Stimulated activated CD8-positive, alpha-beta memory T cell treated with anti-CD3 and anti-CD28 coated beads, Interleukin-15, amount 100 ng/mL, for 24 hours (primary cell): ENCODE results near the gene ITGA8.
"Not testable (repeated sequence)": the region's sequence is repeated elsewhere in the genome, so short reads cannot be mapped to it uniquely, and the experiment has no call there.

ENCODE experiments used
- DNase-seq: peaks from one replicate; pipeline ENCODE4 v3.0.0-alpha.2; 2020; ENCODE audit warnings: low read depth

ITGA8 gene

GRCh38 chr10:15494850-15495506 is 224.7 kb downstream of the ITGA8 start:
- no peak for DNase-seq

- no peak for DNase-seq
Measured at GRCh38 chr10:15491856-15492642, 227.7 kb downstream of the ITGA8 start.

GRCh38 chr10:15489431-15489830 is 230.3 kb downstream of the ITGA8 start:
- no peak for DNase-seq

GRCh38 chr10:15487376-15487775 is 232.3 kb downstream of the ITGA8 start:
- DNase-seq: no peak

GRCh38 chr10:15486404-15486803 is 233.3 kb downstream of the ITGA8 start:
- DNase-seq: no peak

GRCh38 chr10:15485684-15486316 is 233.9 kb downstream of the ITGA8 start:
- no peak for DNase-seq

- no peak for DNase-seq
Measured at GRCh38 chr10:15485027-15485426, 234.7 kb downstream of the ITGA8 start.

- DNase-seq: no peak
Measured at GRCh38 chr10:15484128-15484527, 235.6 kb downstream of the ITGA8 start.

GRCh38 chr10:15483215-15484075 is 236.3 kb downstream of the ITGA8 start:
- DNase-seq: no peak

- DNase-seq: no peak
Measured at GRCh38 chr10:15482156-15482555, 237.6 kb downstream of the ITGA8 start.

- DNase-seq: no peak
Measured at GRCh38 chr10:15478950-15479349, 240.8 kb downstream of the ITGA8 start.

GRCh38 chr10:15478429-15478828 is 241.3 kb downstream of the ITGA8 start:
- DNase-seq: no peak

- no peak for DNase-seq
Measured at GRCh38 chr10:15476337-15476736, 243.4 kb downstream of the ITGA8 start.

GRCh38 chr10:15475439-15475838 is 244.3 kb downstream of the ITGA8 start:
- not testable (repeated sequence) for DNase-seq

GRCh38 chr10:15474671-15475070 is 245.1 kb downstream of the ITGA8 start:
- no peak for DNase-seq

- no peak for DNase-seq
Measured at GRCh38 chr10:15473396-15473767, 246.3 kb downstream of the ITGA8 start.

- DNase-seq: no peak
Measured at GRCh38 chr10:15472431-15473395, 247.0 kb downstream of the ITGA8 start.

- no peak for DNase-seq
Measured at GRCh38 chr10:15472008-15472407, 247.7 kb downstream of the ITGA8 start.

- DNase-seq: no peak
Measured at GRCh38 chr10:15469111-15469510, 250.6 kb downstream of the ITGA8 start.

GRCh38 chr10:15464381-15464780 is 255.3 kb downstream of the ITGA8 start:
- DNase-seq: no peak
